ENCODE results near the gene KCNQ1.

- TF ChIP-seq, protein P1, sequence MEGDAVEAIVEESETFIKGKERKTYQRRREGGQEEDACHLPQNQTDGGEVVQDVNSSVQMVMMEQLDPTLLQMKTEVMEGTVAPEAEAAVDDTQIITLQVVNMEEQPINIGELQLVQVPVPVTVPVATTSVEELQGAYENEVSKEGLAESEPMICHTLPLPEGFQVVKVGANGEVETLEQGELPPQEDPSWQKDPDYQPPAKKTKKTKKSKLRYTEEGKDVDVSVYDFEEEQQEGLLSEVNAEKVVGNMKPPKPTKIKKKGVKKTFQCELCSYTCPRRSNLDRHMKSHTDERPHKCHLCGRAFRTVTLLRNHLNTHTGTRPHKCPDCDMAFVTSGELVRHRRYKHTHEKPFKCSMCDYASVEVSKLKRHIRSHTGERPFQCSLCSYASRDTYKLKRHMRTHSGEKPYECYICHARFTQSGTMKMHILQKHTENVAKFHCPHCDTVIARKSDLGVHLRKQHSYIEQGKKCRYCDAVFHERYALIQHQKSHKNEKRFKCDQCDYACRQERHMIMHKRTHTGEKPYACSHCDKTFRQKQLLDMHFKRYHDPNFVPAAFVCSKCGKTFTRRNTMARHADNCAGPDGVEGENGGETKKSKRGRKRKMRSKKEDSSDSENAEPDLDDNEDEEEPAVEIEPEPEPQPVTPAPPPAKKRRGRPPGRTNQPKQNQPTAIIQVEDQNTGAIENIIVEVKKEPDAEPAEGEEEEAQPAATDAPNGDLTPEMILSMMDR (IDR thresholded peaks at IDR 0.05) = no peak
- TF ChIP-seq EP300 (IDR thresholded peaks at IDR 0.05) = no peak
- TF ChIP-seq POLR2A (IDR thresholded peaks at IDR 0.05) = no peak
Observed at GRCh38 chr11:2540992-2541680, 96.3 kb downstream of the KCNQ1 start.
